OCI-LY7 (cell line): ENCODE results near the gene ARHGAP26. TPM values are rescaled to one million over a fixed set of nuclear protein-coding genes. Genes with fewer than 3 reads are reported as not detected.

Source experiments
- BruUV-seq: library from RNA; stranded (reverse); fragments of 400-500 nt; replicated peaks from 2 replicates; lab custom pipeline; 2021; lab: Mats Ljungman, UMichigan
- CTCF ChIA-PET: fragments of 300-600 bp; sonication (Branson Sonifier 250); formaldehyde crosslinking; loops from one replicate; lab custom pipeline; 2022; ENCODE audit warnings: antibody characterized with exemption; ENCODE audit not compliant: unreplicated experiment; lab: Charles Lee
- POLR2A ChIA-PET: fragments of 300-600 bp; sonication (Branson Sonifier 250); formaldehyde crosslinking; loops from one replicate; lab custom pipeline; 2022; ENCODE audit warnings: antibody characterized with exemption; lab: Charles Lee
- DNase-seq: peaks from one replicate; pipeline ENCODE4 v3.0.0-alpha.2; 2015; ENCODE audit warnings: low spot score
- H2AFZ ChIP-seq: fragments of 200-600 bp; sonication (generic), shearing (Covaris generic); 2 replicates; pipeline ENCODE4 v1.6.1; 2014; ENCODE audit warnings: mild to moderate bottlenecking, antibody characterized with exemption, low read length, moderate library complexity
- H3K27ac ChIP-seq: fragments of 200-600 bp; sonication (generic); 2 replicates; pipeline ENCODE4 v1.5.1; 2014; ENCODE audit warnings: mixed run types, low read depth, mild to moderate bottlenecking, moderate library complexity, low read length, inconsistent platforms; ENCODE audit not compliant: poor library complexity, severe bottlenecking
- H3K36me3 ChIP-seq: fragments of 200-600 bp; sonication (generic); 2 replicates; pipeline ENCODE4 v1.6.1; 2014; ENCODE audit warnings: mild to moderate bottlenecking, antibody characterized with exemption, low read length, moderate library complexity, mixed read lengths; ENCODE audit not compliant: insufficient read depth
- H3K4me1 ChIP-seq: fragments of 200-600 bp; sonication (generic); 2 replicates; pipeline ENCODE4 v1.5.1; 2014; ENCODE audit warnings: mild to moderate bottlenecking, low read length; ENCODE audit not compliant: insufficient read depth, poor library complexity, severe bottlenecking
- H3K4me2 ChIP-seq: fragments of 200-600 bp; sonication (generic); 2 replicates; pipeline ENCODE4 v1.6.1; 2014; ENCODE audit warnings: mild to moderate bottlenecking, low read length
- H3K4me3 ChIP-seq: fragments of 200-600 bp; sonication (generic); 2 replicates; pipeline ENCODE4 v1.5.1; 2014; ENCODE audit warnings: mild to moderate bottlenecking, low read depth, low read length; ENCODE audit not compliant: poor library complexity, severe bottlenecking
- H3K79me2 ChIP-seq: fragments of 200-600 bp; sonication (generic); 2 replicates; pipeline ENCODE4 v1.6.1; 2016; ENCODE audit warnings: low read depth, mild to moderate bottlenecking, low read length, moderate library complexity, mixed read lengths; ENCODE audit not compliant: insufficient read depth
- H3K9me2 ChIP-seq: fragments of 200-600 bp; sonication (generic); 2 replicates; pipeline ENCODE4 v1.6.1; 2016; ENCODE audit warnings: mild to moderate bottlenecking, low read length, mixed read lengths; ENCODE audit not compliant: insufficient read depth
- H3K9me3 ChIP-seq: fragments of 200-600 bp; sonication (generic); 2 replicates; pipeline ENCODE4 v1.6.1; 2014; ENCODE audit warnings: mild to moderate bottlenecking, mixed run types, low read length, mixed read lengths
- H4K20me1 ChIP-seq: fragments of 200-600 bp; sonication (generic); 2 replicates; pipeline ENCODE4 v1.6.1; 2014; ENCODE audit warnings: mild to moderate bottlenecking, antibody characterized with exemption, low read length, moderate library complexity, mixed read lengths; ENCODE audit not compliant: insufficient read depth
- CTCF ChIP-seq: fragments of 200-600 bp; sonication (generic); conservative IDR thresholded peaks from 2 replicates; pipeline ENCODE4 v1.5.1; 2014; ENCODE audit warnings: mild to moderate bottlenecking, antibody characterized with exemption, low read length, moderate library complexity, mixed read lengths
- EZH2phosphoT487 ChIP-seq: fragments of 200-600 bp; sonication (generic); IDR thresholded peaks from 2 replicates; pipeline ENCODE4 v1.6.1; 2018; ENCODE audit warnings: low read depth, borderline replicate concordance, mild to moderate bottlenecking, mixed run types, antibody characterized with exemption, low read length, moderate library complexity, mixed read lengths
- intact Hi-C: fragments of 100-400 bp; cut with micrococcal nuclease; formaldehyde crosslinking; loops from one replicate; pipeline ENCODE4 v1.10.0; 2022; ENCODE audit not compliant: unreplicated experiment
- total RNA-seq, 2 experiments: library from RNA; depleted of rRNA in 1 of 2; stranded (reverse); fragments of >200 nt in 1 of 2; shearing (Covaris generic) in 1 of 2; gene quantifications; 2 replicates each; pipeline ENCODE4 v1.2.3, GENCODE V29; 2014 to 2022

The ARHGAP26 gene
- total RNA-seq, 2 experiments from 2014 or later = 7.0 to 19.1 TPM

- no peaks in the 10 kb centered on the region for H3K36me3 ChIP-seq
- no peak overlapping the region for H2AFZ ChIP-seq
- intact Hi-C loops = no loop called here
- BruUV-seq = no TSS peak
- H3K9me2 ChIP-seq = no peaks in the 10 kb centered on the region
- H3K9me3 ChIP-seq = no peaks in the 10 kb centered on the region
- ChIA-PET CTCF (no interaction called here), POLR2A (interaction anchor here (0.6 kb wide), 1 partner anchor 121 kb away, joined by 3 read pairs; no protein-coding TSS in a partner anchor)
- no peaks in the 10 kb centered on the region for H4K20me1 ChIP-seq
- no peaks in the 10 kb centered on the region for H3K4me1 ChIP-seq
- TF ChIP-seq EZH2phosphoT487 (no peak), CTCF (no peak)
- H3K4me2 ChIP-seq = no peak overlapping the region
- H3K79me2 ChIP-seq = no peaks in the 10 kb centered on the region
- no peak for DNase-seq
- no peak overlapping the region for H3K27ac ChIP-seq
- H3K4me3 ChIP-seq = no peak overlapping the region
Observed at GRCh38 chr5:143145243-143146160, 375.3 kb downstream of the ARHGAP26 start.

DNA sequence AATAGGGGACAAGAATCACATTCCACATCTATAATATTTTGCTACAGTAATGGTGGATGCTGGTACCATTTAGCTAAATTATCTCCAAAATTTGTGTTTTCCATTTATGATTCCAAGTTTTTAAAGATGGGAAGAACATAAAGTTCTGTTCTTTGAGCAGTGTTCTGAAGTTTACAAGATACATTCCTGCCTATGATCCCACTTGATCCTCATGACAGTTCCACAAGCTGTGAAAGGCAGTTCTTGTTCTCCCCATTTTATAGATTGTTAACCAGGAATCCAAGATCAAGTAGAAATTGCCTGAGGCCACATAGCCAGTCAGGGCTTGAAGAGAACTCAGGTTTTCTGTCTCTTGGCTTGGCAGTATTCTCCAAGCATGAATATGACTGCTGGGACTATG, 376.0 kb downstream of the ARHGAP26 start:
- Histone ChIP-seq H3K27ac (no peak overlapping the region), H3K4me3 (no peak overlapping the region), H3K4me1 (no peaks in the 10 kb centered on the region), H3K79me2 (no peaks in the 10 kb centered on the region), H3K9me2 (no peaks in the 10 kb centered on the region), H4K20me1 (no peaks in the 10 kb centered on the region), H3K9me3 (no peaks in the 10 kb centered on the region), H3K4me2 (no peak overlapping the region), H2AFZ (no peak overlapping the region), H3K36me3 (no peaks in the 10 kb centered on the region)
- intact Hi-C loops = no loop called here
- no TSS peak for BruUV-seq
- POLR2A ChIA-PET = no interaction called here
- CTCF ChIA-PET = no interaction called here
- TF ChIP-seq CTCF (no peak), EZH2phosphoT487 (no peak)
- no peak for DNase-seq

DNA sequence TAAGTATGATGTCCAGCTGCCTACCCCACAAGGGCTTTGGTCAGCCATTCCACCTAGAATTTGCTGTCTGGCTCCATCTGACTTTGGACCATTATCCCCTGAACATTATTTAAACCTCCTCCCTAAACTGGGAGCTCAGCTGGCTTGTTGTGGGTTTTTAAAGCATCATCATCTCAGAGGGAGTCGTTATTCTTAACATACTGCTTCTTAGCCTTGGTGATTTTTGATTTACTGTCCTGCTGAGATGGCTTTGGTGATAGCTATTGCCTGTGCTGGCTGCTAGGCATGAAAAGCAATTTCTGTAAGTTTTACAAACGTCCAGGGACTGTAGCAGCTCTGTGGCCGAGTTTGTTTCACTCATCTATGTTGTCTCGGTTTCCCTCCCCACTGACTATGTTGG, 377.2 kb downstream of the ARHGAP26 start:
- BruUV-seq = no TSS peak
- no peak for DNase-seq

More for the DNA sequence above, 377.2 kb downstream of the ARHGAP26 start:
- Histone ChIP-seq H3K9me3 (no peaks in the 10 kb centered on the region), H2AFZ (no peak overlapping the region), H3K79me2 (no peaks in the 10 kb centered on the region), H3K36me3 (no peaks in the 10 kb centered on the region), H3K9me2 (no peaks in the 10 kb centered on the region), H4K20me1 (no peaks in the 10 kb centered on the region), H3K27ac (no peak overlapping the region), H3K4me3 (no peak overlapping the region), H3K4me2 (no peak overlapping the region), H3K4me1 (no peaks in the 10 kb centered on the region)
- TF ChIP-seq EZH2phosphoT487 (no peak), CTCF (no peak)
- ChIA-PET POLR2A (interaction anchor here (0.7 kb wide), 2 partner anchors 82 to 256 kb away, joined by 3 read pairs; no protein-coding TSS in a partner anchor), CTCF (no interaction called here)
- intact Hi-C loops = no loop called here
